Vagina (tissue), 2 donors: ENCODE measurements around the gene CCRL2.

Source experiments
- POLR2A ChIP-seq, 2 donors: fragments of 450-650 bp; IDR thresholded peaks; one replicate each; pipeline ENCODE4 v1.6.1; 2017; ENCODE audit warnings: antibody characterized with exemption in 2 of 2, mild to moderate bottlenecking in 2 of 2, moderate library complexity in 2 of 2
- POLR2AphosphoS5 ChIP-seq, 2 donors: sonication (generic); formaldehyde crosslinking; IDR thresholded peaks; one replicate each; pipeline ENCODE4 v1.9.0; 2017; ENCODE audit warnings: antibody characterized with exemption in 2 of 2, mild to moderate bottlenecking in 2 of 2, low read depth in 1 of 2; ENCODE audit not compliant: insufficient read depth in 1 of 2
- TF ChIP-seq, protein P1 (sequence below), 3 experiments: fragments of 450-650 bp in 2 of 3; fragments of 200-600 bp in 1 of 3; sonication (generic) in 1 of 3; IDR thresholded peaks; one replicate each; pipeline ENCODE4 v1.5.1; 2017 to 2019; ENCODE audit warnings: antibody characterized with exemption in 3 of 3, mild to moderate bottlenecking in 2 of 3, moderate library complexity in 2 of 3

DNA sequence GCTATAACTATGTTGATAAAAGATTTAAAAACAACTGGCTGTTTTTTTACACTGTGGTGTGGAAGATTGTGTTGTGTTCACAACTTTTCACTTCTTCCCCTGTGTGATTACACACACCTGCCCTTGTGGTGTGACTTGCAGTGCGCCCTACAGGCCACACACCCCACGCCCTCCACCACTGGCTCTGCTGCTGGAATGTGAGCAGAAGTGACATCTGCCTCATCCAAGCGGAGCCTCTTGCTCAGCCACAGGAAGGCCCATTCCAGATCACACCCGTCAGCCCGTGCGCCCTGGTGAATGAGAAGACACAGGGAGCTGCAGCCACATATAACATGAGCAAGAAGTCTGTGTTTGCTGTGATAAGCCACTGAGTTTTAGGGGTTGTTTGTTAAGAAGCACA is 46.2 kb upstream of the CCRL2 start:
- TF ChIP-seq, protein P1, sequence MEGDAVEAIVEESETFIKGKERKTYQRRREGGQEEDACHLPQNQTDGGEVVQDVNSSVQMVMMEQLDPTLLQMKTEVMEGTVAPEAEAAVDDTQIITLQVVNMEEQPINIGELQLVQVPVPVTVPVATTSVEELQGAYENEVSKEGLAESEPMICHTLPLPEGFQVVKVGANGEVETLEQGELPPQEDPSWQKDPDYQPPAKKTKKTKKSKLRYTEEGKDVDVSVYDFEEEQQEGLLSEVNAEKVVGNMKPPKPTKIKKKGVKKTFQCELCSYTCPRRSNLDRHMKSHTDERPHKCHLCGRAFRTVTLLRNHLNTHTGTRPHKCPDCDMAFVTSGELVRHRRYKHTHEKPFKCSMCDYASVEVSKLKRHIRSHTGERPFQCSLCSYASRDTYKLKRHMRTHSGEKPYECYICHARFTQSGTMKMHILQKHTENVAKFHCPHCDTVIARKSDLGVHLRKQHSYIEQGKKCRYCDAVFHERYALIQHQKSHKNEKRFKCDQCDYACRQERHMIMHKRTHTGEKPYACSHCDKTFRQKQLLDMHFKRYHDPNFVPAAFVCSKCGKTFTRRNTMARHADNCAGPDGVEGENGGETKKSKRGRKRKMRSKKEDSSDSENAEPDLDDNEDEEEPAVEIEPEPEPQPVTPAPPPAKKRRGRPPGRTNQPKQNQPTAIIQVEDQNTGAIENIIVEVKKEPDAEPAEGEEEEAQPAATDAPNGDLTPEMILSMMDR (IDR thresholded peaks at IDR 0.05), result no peak
- TF ChIP-seq POLR2AphosphoS5 (IDR thresholded peaks at IDR 0.05; ENCODE audit: insufficient read depth in 1 of 2, low read depth in 1 of 2) (no peak), POLR2A (IDR thresholded peaks at IDR 0.05) (no peak)
